Measurements from ENCODE around the gene TMEM237. TPM values are rescaled to one million over a fixed set of nuclear protein-coding genes. Genes with fewer than 3 reads are reported as not detected.

TMEM237 gene
- polyA plus RNA-seq (2013, experiment 1 of 2) = 36.7 TPM
- 37.7 TPM for polyA plus RNA-seq (2013, experiment 2 of 2)

- Histone ChIP-seq H4K8ac (ENCODE audit: low read depth, low read length) (no peak within 1 kb of the TSS), H2BK5ac (ENCODE audit: low read length) (peak within 1 kb of the TSS; percentile 57), H3K14ac (ENCODE audit: low read length) (peak within 1 kb of the TSS; percentile 67), H3K27me3 (ENCODE audit: control insufficient read depth in 3 of 3, insufficient read depth in 3 of 3, low read depth in 1 of 3, low read length in 3 of 3) (no peaks in the 10 kb centered on the region), H3K9ac (ENCODE audit: low read depth, low read length, poor library complexity) (peak within 1 kb of the TSS; percentile 90), H3K23ac (ENCODE audit: low read depth, low read length, poor library complexity) (peak within 1 kb of the TSS; percentile 80), H3K9me3 (replicated peaks in 1 of 2; ENCODE audit: control insufficient read depth in 2 of 2, insufficient read depth in 1 of 2, low read depth in 1 of 2, low read length in 2 of 2) (no peaks in the 10 kb centered on the region), H2AFZ (ENCODE audit: low read length) (peak within 1 kb of the TSS; percentile 96), H2BK15ac (ENCODE audit: low read length) (peak within 1 kb of the TSS; percentile 39), H3K79me1 (ENCODE audit: low read depth, low read length) (peaks cover 3% of the 10 kb centered on the region), H4K91ac (ENCODE audit: low read depth, low read length, poor library complexity) (no peak within 1 kb of the TSS), H3K4me2 (ENCODE audit: insufficient read depth, low read length, poor library complexity, severe bottlenecking) (peak within 1 kb of the TSS; percentile 97), H3K4me3 (ENCODE audit: low read length in 2 of 2) (peak within 1 kb of the TSS; percentile 87 to 95), H3K4me1 (ENCODE audit: control insufficient read depth in 2 of 2, insufficient read depth in 1 of 2, low read depth in 1 of 2, low read length in 2 of 2) (peaks cover 0 to 7% of the 10 kb centered on the region in 2 donors), H3K36me3 (replicated peaks in 1 of 2; ENCODE audit: control insufficient read depth in 2 of 2, insufficient read depth in 2 of 2, low read length in 2 of 2) (peaks cover 6 to 21% of the 10 kb centered on the region in 2 donors), H3K18ac (ENCODE audit: low read length) (peak within 1 kb of the TSS; percentile 84), H2AK5ac (ENCODE audit: low read depth, low read length) (peak within 1 kb of the TSS; percentile 84), H2BK12ac (ENCODE audit: low read length) (no peak within 1 kb of the TSS), H2BK120ac (ENCODE audit: low read depth, low read length) (no peak within 1 kb of the TSS), H3K4ac (ENCODE audit: low read length) (peak within 1 kb of the TSS; percentile 84), H3K27ac (replicated peaks; ENCODE audit: low read length) (peak within 1 kb of the TSS; percentile 69)
- WGBS, 2 donors (ENCODE audit: extremely low coverage in 2 of 2, insufficient read length in 2 of 2, insufficient replicate concordance in 1 of 2) = no CpG with 5 or more reads among the region's 41 CpGs
- DNase-seq (ENCODE audit: low spot score) = peak; percentile 26
Observed at GRCh38 chr2:201643216-201643890, at the start of gene TMEM237. TMEM237 (minus strand) TSS chr2:201643503; CDS start chr2:201643400, 103 bp downstream.

- Histone ChIP-seq H3K4me3 (ENCODE audit: low read length in 2 of 2) (no peak overlapping the region), H3K36me3 (replicated peaks in 1 of 2; ENCODE audit: control insufficient read depth in 2 of 2, insufficient read depth in 2 of 2, low read length in 2 of 2) (no peaks in the 10 kb centered on the region), H2BK15ac (ENCODE audit: low read length) (no peak overlapping the region), H3K14ac (ENCODE audit: low read length) (no peak overlapping the region), H3K79me1 (ENCODE audit: low read depth, low read length) (no peaks in the 10 kb centered on the region), H2AFZ (ENCODE audit: low read length) (no peak overlapping the region), H3K9ac (ENCODE audit: low read depth, low read length, poor library complexity) (no peak overlapping the region), H4K8ac (ENCODE audit: low read depth, low read length) (no peak overlapping the region), H3K4me2 (ENCODE audit: insufficient read depth, low read length, poor library complexity, severe bottlenecking) (no peak overlapping the region), H2AK5ac (ENCODE audit: low read depth, low read length) (no peak overlapping the region), H3K27me3 (ENCODE audit: control insufficient read depth in 3 of 3, insufficient read depth in 3 of 3, low read depth in 1 of 3, low read length in 3 of 3) (no peaks in the 10 kb centered on the region), H3K23ac (ENCODE audit: low read depth, low read length, poor library complexity) (no peak overlapping the region), H3K4me1 (ENCODE audit: control insufficient read depth in 2 of 2, insufficient read depth in 1 of 2, low read depth in 1 of 2, low read length in 2 of 2) (peaks cover 0 to 5% of the 10 kb centered on the region in 2 donors), H2BK120ac (ENCODE audit: low read depth, low read length) (no peak overlapping the region), H3K27ac (replicated peaks; ENCODE audit: low read length) (no peak overlapping the region), H2BK12ac (ENCODE audit: low read length) (no peak overlapping the region), H3K9me3 (replicated peaks in 1 of 2; ENCODE audit: control insufficient read depth in 2 of 2, insufficient read depth in 1 of 2, low read depth in 1 of 2, low read length in 2 of 2) (no peaks in the 10 kb centered on the region), H2BK5ac (ENCODE audit: low read length) (no peak overlapping the region), H3K18ac (ENCODE audit: low read length) (no peak overlapping the region), H4K91ac (ENCODE audit: low read depth, low read length, poor library complexity) (no peak overlapping the region), H3K4ac (ENCODE audit: low read length) (no peak overlapping the region)
- WGBS, 2 donors (ENCODE audit: extremely low coverage in 2 of 2, insufficient read length in 2 of 2, insufficient replicate concordance in 1 of 2) = no CpG with 5 or more reads among the region's 3 CpGs
- no peak for DNase-seq (ENCODE audit: low spot score)
Observed at GRCh38 chr2:201685156-201685555, 41.9 kb upstream of the TMEM237 start.

- WGBS, 2 donors (ENCODE audit: extremely low coverage in 2 of 2, insufficient read length in 2 of 2, insufficient replicate concordance in 1 of 2) = no CpG with 5 or more reads among the region's 9 CpGs
- Histone ChIP-seq H3K4me2 (ENCODE audit: insufficient read depth, low read length, poor library complexity, severe bottlenecking) (no peak overlapping the region), H3K4me3 (ENCODE audit: low read length in 2 of 2) (no peak overlapping the region), H2BK15ac (ENCODE audit: low read length) (no peak overlapping the region), H2BK12ac (ENCODE audit: low read length) (no peak overlapping the region), H3K27ac (replicated peaks; ENCODE audit: low read length) (no peak overlapping the region), H4K91ac (ENCODE audit: low read depth, low read length, poor library complexity) (no peak overlapping the region), H3K4me1 (ENCODE audit: control insufficient read depth in 2 of 2, insufficient read depth in 1 of 2, low read depth in 1 of 2, low read length in 2 of 2) (peaks cover 4 to 5% of the 10 kb centered on the region in 2 donors), H3K18ac (ENCODE audit: low read length) (no peak overlapping the region), H2AK5ac (ENCODE audit: low read depth, low read length) (no peak overlapping the region), H4K8ac (ENCODE audit: low read depth, low read length) (no peak overlapping the region), H3K79me1 (ENCODE audit: low read depth, low read length) (no peaks in the 10 kb centered on the region), H2BK5ac (ENCODE audit: low read length) (no peak overlapping the region), H3K23ac (ENCODE audit: low read depth, low read length, poor library complexity) (no peak overlapping the region), H3K27me3 (ENCODE audit: control insufficient read depth in 3 of 3, insufficient read depth in 3 of 3, low read depth in 1 of 3, low read length in 3 of 3) (peaks cover 0 to 4% (median 0%) of the 10 kb centered on the region in 3 experiments), H2AFZ (ENCODE audit: low read length) (no peak overlapping the region), H3K14ac (ENCODE audit: low read length) (no peak overlapping the region), H3K4ac (ENCODE audit: low read length) (no peak overlapping the region), H3K9me3 (replicated peaks in 1 of 2; ENCODE audit: control insufficient read depth in 2 of 2, insufficient read depth in 1 of 2, low read depth in 1 of 2, low read length in 2 of 2) (no peaks in the 10 kb centered on the region), H3K36me3 (replicated peaks in 1 of 2; ENCODE audit: control insufficient read depth in 2 of 2, insufficient read depth in 2 of 2, low read length in 2 of 2) (no peaks in the 10 kb centered on the region), H2BK120ac (ENCODE audit: low read depth, low read length) (no peak overlapping the region), H3K9ac (ENCODE audit: low read depth, low read length, poor library complexity) (no peak overlapping the region)
- DNase-seq (ENCODE audit: low spot score) = peak; percentile 20
Observed at GRCh38 chr2:201680743-201681142, 37.4 kb upstream of the TMEM237 start.

DNA sequence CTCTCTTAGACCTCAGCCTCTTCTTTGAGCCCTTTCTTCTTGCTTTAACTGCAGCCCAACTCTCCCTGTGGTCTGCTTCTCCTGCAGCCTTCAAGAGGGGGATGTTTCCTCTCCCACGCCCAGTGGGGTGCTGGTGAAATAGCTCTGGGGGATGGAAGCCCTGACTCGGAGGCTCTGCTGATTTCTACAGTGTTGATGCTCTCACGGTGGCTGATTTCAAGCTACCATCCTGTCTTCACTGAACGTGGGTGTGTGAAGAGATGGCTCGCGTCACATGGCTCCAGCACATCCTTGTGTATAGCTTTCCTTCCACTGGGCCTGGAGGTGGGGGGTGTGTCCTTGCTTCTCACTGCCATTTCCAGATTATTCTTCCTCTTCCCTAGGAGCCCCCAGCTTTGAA, 35.1 kb upstream of the TMEM237 start:
- H2BK5ac ChIP-seq (ENCODE audit: low read length) = no peak overlapping the region

More for the DNA sequence above, 35.1 kb upstream of the TMEM237 start:
- Histone ChIP-seq H3K23ac (ENCODE audit: low read depth, low read length, poor library complexity) (no peak overlapping the region), H3K4ac (ENCODE audit: low read length) (no peak overlapping the region), H3K9me3 (replicated peaks in 1 of 2; ENCODE audit: control insufficient read depth in 2 of 2, insufficient read depth in 1 of 2, low read depth in 1 of 2, low read length in 2 of 2) (no peaks in the 10 kb centered on the region), H3K36me3 (replicated peaks in 1 of 2; ENCODE audit: control insufficient read depth in 2 of 2, insufficient read depth in 2 of 2, low read length in 2 of 2) (no peaks in the 10 kb centered on the region), H3K4me2 (ENCODE audit: insufficient read depth, low read length, poor library complexity, severe bottlenecking) (no peak overlapping the region), H2BK15ac (ENCODE audit: low read length) (no peak overlapping the region), H2BK120ac (ENCODE audit: low read depth, low read length) (no peak overlapping the region), H3K18ac (ENCODE audit: low read length) (no peak overlapping the region), H3K4me3 (ENCODE audit: low read length in 2 of 2) (no peak overlapping the region), H4K8ac (ENCODE audit: low read depth, low read length) (no peak overlapping the region), H3K14ac (ENCODE audit: low read length) (no peak overlapping the region), H3K9ac (ENCODE audit: low read depth, low read length, poor library complexity) (peak overlapping the region; percentile 36), H3K79me1 (ENCODE audit: low read depth, low read length) (no peaks in the 10 kb centered on the region), H2AFZ (ENCODE audit: low read length) (no peak overlapping the region), H2AK5ac (ENCODE audit: low read depth, low read length) (no peak overlapping the region), H2BK12ac (ENCODE audit: low read length) (no peak overlapping the region), H3K27me3 (ENCODE audit: control insufficient read depth in 3 of 3, insufficient read depth in 3 of 3, low read depth in 1 of 3, low read length in 3 of 3) (peaks cover 0 to 13% (median 0%) of the 10 kb centered on the region in 3 experiments), H3K4me1 (ENCODE audit: control insufficient read depth in 2 of 2, insufficient read depth in 1 of 2, low read depth in 1 of 2, low read length in 2 of 2) (peaks cover 0 to 4% of the 10 kb centered on the region in 2 donors), H3K27ac (replicated peaks; ENCODE audit: low read length) (no peak overlapping the region), H4K91ac (ENCODE audit: low read depth, low read length, poor library complexity) (no peak overlapping the region)
- DNase-seq (ENCODE audit: low spot score) = no peak
- WGBS, 2 donors (ENCODE audit: extremely low coverage in 2 of 2, insufficient read length in 2 of 2, insufficient replicate concordance in 1 of 2) = no CpG with 5 or more reads among the region's 6 CpGs
